Upper lobe of left lung (tissue), 6 donors: Measurements from ENCODE around the gene TMEM131L. TPM values are rescaled to one million over a fixed set of nuclear protein-coding genes. Genes with fewer than 3 reads are reported as not detected.

ENCODE experiments used
- ATAC-seq, 2 donors: fragments of 200-7000 bp; cut with Tn5 transposase; one replicate each; pipeline ENCODE4 v1.9.1; 2022; ENCODE audit warnings: mild to moderate bottlenecking in 2 of 2, moderate library complexity in 2 of 2; ENCODE audit not compliant: low FRiP score in 2 of 2
- DNase-seq, 2 donors: peaks; one replicate each; pipeline ENCODE4 v3.0.0-alpha.2; 2019 to 2020
- H3K27ac ChIP-seq, 4 donors: fragments of 200-600 bp; sonication (generic); one replicate each; pipeline ENCODE4 v1.5.1; 2016 to 2019
- H3K27me3 ChIP-seq, 4 donors: fragments of 200-600 bp; sonication (generic); one replicate each; pipeline ENCODE4 v1.5.1; 2017 to 2019
- H3K36me3 ChIP-seq, 4 donors: fragments of 200-600 bp; sonication (generic); one replicate each; pipeline ENCODE4 v1.5.1; 2016 to 2019
- H3K4me1 ChIP-seq, 4 donors: fragments of 200-600 bp; sonication (generic); one replicate each; pipeline ENCODE4 v1.5.1; 2018 to 2019
- H3K4me3 ChIP-seq, 4 donors: fragments of 200-600 bp; sonication (generic); one replicate each; pipeline ENCODE4 v1.5.1; 2017 to 2019; ENCODE audit warnings: mild to moderate bottlenecking in 2 of 4, moderate library complexity in 1 of 4
- H3K9me3 ChIP-seq, 4 donors: fragments of 200-600 bp; sonication (generic); one replicate each; pipeline ENCODE4 v1.5.1; 2018 to 2019
- EP300 ChIP-seq, 4 donors: sonication (generic); formaldehyde crosslinking; IDR thresholded peaks; one replicate each; pipeline ENCODE4 v1.5.1; 2017; ENCODE audit warnings: antibody characterized with exemption in 4 of 4, control low read depth in 2 of 4
- POLR2A ChIP-seq, 4 donors: fragments of 450-650 bp; IDR thresholded peaks; one replicate each; pipeline ENCODE4 v1.5.1; 2016 to 2017; ENCODE audit warnings: antibody characterized with exemption in 4 of 4, mild to moderate bottlenecking in 2 of 4
- POLR2AphosphoS5 ChIP-seq, 2 donors: sonication (generic); formaldehyde crosslinking; IDR thresholded peaks; one replicate each; pipeline ENCODE4 v1.5.1; 2017; ENCODE audit warnings: antibody characterized with exemption in 2 of 2
- WGBS, 2 donors: methylation state at CpG; one replicate each; pipeline ENCODE4 v1.1.5; 2017 to 2018; 5-methylcytosine and 5-hydroxymethylcytosine counted together
- total RNA-seq, 6 donors: library from RNA; depleted of rRNA in 4 of 6; stranded (reverse); fragments of >200 nt in 4 of 6; gene quantifications; one replicate each; pipeline versions ENCODE4 v1.1.0 to v1.2.1, GENCODE V29; 2016 to 2021
- TF ChIP-seq, protein P1 (sequence below), 6 experiments: fragments of 450-650 bp in 4 of 6; fragments of 200-600 bp in 2 of 6; sonication (generic) in 2 of 6; IDR thresholded peaks; one replicate each; pipeline ENCODE4 v1.5.1; 2016 to 2019; ENCODE audit warnings: antibody characterized with exemption in 6 of 6
- donor health status: DM: no; HTN: no; CAD: no; lungs with moderate emphysema.
- donor health status: DM: no; HTN: yes; CAD: no; lungs with severe emphysema.

Gene TMEM131L
- total RNA-seq, 6 donors from 2014 or later, result 12.3 to 28.8 (median 19.5) TPM

GRCh38 chr4:153593161-153593560, 127.0 kb downstream of the TMEM131L start:
- H3K9me3 ChIP-seq, result no peaks in the 10 kb centered on the region
- H3K27me3 ChIP-seq, result no peaks in the 10 kb centered on the region
- TF ChIP-seq POLR2A (IDR thresholded peaks at IDR 0.05) (no peak), EP300 (IDR thresholded peaks at IDR 0.05) (no peak), POLR2AphosphoS5 (IDR thresholded peaks at IDR 0.05) (no peak)
- TF ChIP-seq, protein P1, sequence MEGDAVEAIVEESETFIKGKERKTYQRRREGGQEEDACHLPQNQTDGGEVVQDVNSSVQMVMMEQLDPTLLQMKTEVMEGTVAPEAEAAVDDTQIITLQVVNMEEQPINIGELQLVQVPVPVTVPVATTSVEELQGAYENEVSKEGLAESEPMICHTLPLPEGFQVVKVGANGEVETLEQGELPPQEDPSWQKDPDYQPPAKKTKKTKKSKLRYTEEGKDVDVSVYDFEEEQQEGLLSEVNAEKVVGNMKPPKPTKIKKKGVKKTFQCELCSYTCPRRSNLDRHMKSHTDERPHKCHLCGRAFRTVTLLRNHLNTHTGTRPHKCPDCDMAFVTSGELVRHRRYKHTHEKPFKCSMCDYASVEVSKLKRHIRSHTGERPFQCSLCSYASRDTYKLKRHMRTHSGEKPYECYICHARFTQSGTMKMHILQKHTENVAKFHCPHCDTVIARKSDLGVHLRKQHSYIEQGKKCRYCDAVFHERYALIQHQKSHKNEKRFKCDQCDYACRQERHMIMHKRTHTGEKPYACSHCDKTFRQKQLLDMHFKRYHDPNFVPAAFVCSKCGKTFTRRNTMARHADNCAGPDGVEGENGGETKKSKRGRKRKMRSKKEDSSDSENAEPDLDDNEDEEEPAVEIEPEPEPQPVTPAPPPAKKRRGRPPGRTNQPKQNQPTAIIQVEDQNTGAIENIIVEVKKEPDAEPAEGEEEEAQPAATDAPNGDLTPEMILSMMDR (IDR thresholded peaks at IDR 0.05), result no peak
- peaks cover 8 to 74% (median 25%) of the 10 kb centered on the region in 4 donors for H3K36me3 ChIP-seq
- DNase-seq, result no peak
- no peaks in the 10 kb centered on the region for H3K4me1 ChIP-seq
- no peak overlapping the region for H3K4me3 ChIP-seq
- H3K27ac ChIP-seq, result no peak overlapping the region
- no peak for ATAC-seq
- WGBS, 2 donors, result 90 to 98% methylated on average over 5 of the region's 5 CpGs

- WGBS, 2 donors, result 36 to 65% methylated on average over 2 of the region's 2 CpGs
- Histone ChIP-seq H3K4me3 (no peak overlapping the region), H3K4me1 (no peaks in the 10 kb centered on the region), H3K27ac (no peak overlapping the region), H3K27me3 (no peaks in the 10 kb centered on the region), H3K9me3 (no peaks in the 10 kb centered on the region), H3K36me3 (peaks cover 8 to 75% (median 29%) of the 10 kb centered on the region in 4 donors)
- DNase-seq, result no peak
- TF ChIP-seq POLR2A (IDR thresholded peaks at IDR 0.05) (no peak), POLR2AphosphoS5 (IDR thresholded peaks at IDR 0.05) (no peak), EP300 (IDR thresholded peaks at IDR 0.05) (no peak)
- TF ChIP-seq, protein P1 (IDR thresholded peaks at IDR 0.05), result no peak
- ATAC-seq, result no peak
These were observed 128.1 kb downstream of the TMEM131L start for GRCh38 chr4:153594210-153594609.

DNA sequence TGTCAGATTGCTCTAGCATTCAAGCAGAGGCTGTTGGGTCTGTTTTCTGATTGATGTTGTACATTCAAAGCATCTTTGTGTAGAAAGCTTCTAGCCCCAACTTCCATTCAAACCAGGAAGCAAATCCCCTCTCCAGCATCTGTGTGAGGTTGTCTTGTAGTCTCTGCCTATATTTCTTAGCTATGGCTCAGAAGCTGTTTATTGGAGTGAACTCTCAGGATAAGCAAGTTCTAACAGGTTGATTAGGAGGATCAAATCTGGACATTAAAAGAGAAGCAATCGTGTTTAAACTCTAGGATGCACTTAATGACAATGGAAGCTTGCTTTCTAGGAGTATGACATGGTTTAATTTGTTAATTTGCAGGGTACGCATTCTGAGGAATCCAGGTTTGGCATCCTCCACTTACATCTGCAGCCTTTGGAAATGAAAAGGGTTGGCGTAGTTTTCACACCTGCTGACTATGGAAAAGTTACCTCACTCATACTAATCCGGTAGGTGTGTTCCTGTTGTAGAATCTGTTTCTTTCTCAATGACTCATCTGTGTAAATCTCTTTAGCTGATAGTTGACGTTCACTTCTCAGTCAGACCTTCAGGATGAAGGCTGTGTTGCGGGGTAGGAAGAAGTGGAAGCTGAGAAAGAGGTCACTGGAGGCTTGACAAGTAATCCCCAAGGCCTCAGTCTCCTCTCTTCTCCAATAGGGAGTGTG, 129.9 kb downstream of the TMEM131L start:
- no peaks in the 10 kb centered on the region for H3K27me3 ChIP-seq
- H3K4me3 ChIP-seq, result no peak overlapping the region
- H3K9me3 ChIP-seq, result no peaks in the 10 kb centered on the region
- ATAC-seq (no peak), DNase-seq (no peak)
- no peak overlapping the region for H3K27ac ChIP-seq
- TF ChIP-seq, protein P1 (IDR thresholded peaks at IDR 0.05), result no peak
- TF ChIP-seq POLR2A (IDR thresholded peaks at IDR 0.05), result no peak
- TF ChIP-seq POLR2AphosphoS5 (IDR thresholded peaks at IDR 0.05), result no peak
- no peak for TF ChIP-seq EP300 (IDR thresholded peaks at IDR 0.05)
- WGBS, 2 donors, result 93 to 96% methylated on average over 6 of the region's 6 CpGs
- H3K4me1 ChIP-seq, result no peaks in the 10 kb centered on the region
- peaks cover 4 to 69% (median 26%) of the 10 kb centered on the region in 4 donors for H3K36me3 ChIP-seq

DNA sequence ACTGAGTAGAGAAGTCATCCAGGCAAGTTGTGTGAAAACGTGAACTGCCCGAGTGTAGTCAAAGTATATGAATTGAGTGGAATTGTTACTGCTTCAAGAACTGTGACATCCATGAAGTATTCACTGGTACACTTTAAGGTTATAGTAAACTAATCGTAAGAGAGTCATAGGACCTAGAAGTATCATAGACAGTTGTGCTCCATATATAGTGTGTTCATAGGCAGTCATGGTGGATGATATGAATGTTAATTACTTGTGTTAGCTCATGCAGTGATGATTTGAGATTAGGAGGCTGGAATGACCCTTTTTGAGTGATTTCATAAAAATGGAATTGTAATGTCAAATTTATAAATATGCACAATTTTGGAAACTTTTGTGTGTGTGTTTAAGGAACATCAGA, 136.6 kb downstream of the TMEM131L start:
- Histone ChIP-seq H3K9me3 (no peaks in the 10 kb centered on the region), H3K4me1 (no peaks in the 10 kb centered on the region), H3K27me3 (no peaks in the 10 kb centered on the region), H3K36me3 (peaks cover 4 to 68% (median 43%) of the 10 kb centered on the region in 4 donors), H3K27ac (no peak overlapping the region), H3K4me3 (no peak overlapping the region)
- TF ChIP-seq POLR2AphosphoS5 (IDR thresholded peaks at IDR 0.05) (no peak), EP300 (IDR thresholded peaks at IDR 0.05) (no peak), POLR2A (IDR thresholded peaks at IDR 0.05) (no peak)
- TF ChIP-seq, protein P1 (IDR thresholded peaks at IDR 0.05), result no peak
- ATAC-seq (no peak), DNase-seq (no peak)
- WGBS, 2 donors, result 92 to 94% methylated on average over 3 of the region's 3 CpGs

DNA sequence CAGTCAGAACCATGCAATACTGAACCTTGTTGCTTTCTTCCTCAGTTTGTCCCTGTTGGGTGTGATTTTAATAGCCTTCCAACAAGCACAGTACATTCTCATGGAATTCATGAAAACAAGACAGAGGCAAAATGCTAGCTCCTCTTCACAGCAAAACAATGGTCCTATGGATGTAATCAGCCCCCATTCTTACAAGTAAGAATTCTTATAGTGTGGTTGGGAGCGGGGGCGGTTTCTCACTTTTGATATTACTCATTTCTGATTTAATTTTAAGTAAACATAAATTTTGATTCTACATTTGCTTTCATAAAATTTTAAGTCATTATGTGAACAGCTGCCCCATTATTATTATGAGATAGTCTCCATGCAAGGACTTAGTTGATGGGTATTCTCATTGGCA, 137.1 kb downstream of the TMEM131L start:
- no peaks in the 10 kb centered on the region for H3K27me3 ChIP-seq
- no peak overlapping the region for H3K4me3 ChIP-seq
- no peaks in the 10 kb centered on the region for H3K9me3 ChIP-seq
- H3K4me1 ChIP-seq, result no peaks in the 10 kb centered on the region
- H3K27ac ChIP-seq, result no peak overlapping the region
- H3K36me3 ChIP-seq, result peaks cover 4 to 65% (median 42%) of the 10 kb centered on the region in 4 donors
- DNase-seq (no peak), ATAC-seq (no peak)
- 90 to 94% methylated on average over 2 of the region's 2 CpGs for WGBS, 2 donors
- TF ChIP-seq, protein P1 (IDR thresholded peaks at IDR 0.05), result no peak
- TF ChIP-seq EP300 (IDR thresholded peaks at IDR 0.05) (no peak), POLR2AphosphoS5 (IDR thresholded peaks at IDR 0.05) (no peak), POLR2A (IDR thresholded peaks at IDR 0.05) (no peak)
